ENCODE measurements around the gene MVB12B.

GRCh38 chr9:126306071-126306647 is 20.5 kb upstream of the MVB12B start:
- no peak for TF ChIP-seq POLR2A (IDR thresholded peaks at IDR 0.05; ENCODE audit: low read length)
- TF ChIP-seq GATA1 (IDR thresholded peaks at IDR 0.05; ENCODE audit: low read depth, low read length) = no peak

Measured in erythroblast (primary cell).